ENCODE data around the gene SPRY4. TPM values are rescaled to one million over a fixed set of nuclear protein-coding genes. Genes with fewer than 3 reads are reported as not detected.

SPRY4 gene
- polyA plus RNA-seq, 2 of the 4 experiments (the other 2 are of a cell fraction), result 3.4 to 5.7 TPM

DNA sequence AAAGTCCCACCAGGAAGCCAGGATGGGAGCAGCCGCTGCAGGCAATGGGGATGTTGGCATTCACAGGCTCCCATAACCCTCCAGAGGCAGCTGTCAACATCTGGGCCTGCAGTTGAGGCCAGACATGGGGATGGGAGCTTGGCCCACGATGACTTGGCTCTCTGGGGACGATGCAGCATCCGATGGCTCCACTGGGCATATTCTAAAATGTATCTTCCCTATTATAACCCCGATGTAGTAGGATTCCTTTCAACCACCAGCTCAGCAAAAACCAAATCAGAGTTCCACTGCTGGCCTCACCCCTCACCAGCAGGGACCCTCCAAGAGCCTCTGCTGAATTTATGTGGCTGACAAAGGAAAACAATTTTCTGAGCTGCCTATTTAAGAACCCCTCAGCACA, 7.1 kb downstream of the SPRY4 start:
- ATAC-seq, result no peak
- Histone ChIP-seq H3K9me3 (no peaks in the 10 kb centered on the region), H3K4me2 (no peak overlapping the region), H3K4me1 (peaks cover 29% of the 10 kb centered on the region), H3K4me3 (no peak overlapping the region), H3K27ac (no peak overlapping the region)
- DNase-seq (ENCODE audit: low read depth in 1 of 2, low spot score in 1 of 2), result no peak
- 86% methylated on average over 5 of the region's 5 CpGs for WGBS (ENCODE audit: missing lambda C conversion rate)
- no peak for FAIRE-seq
- ChIA-PET POLR2A (no interaction called here), CTCF (interaction anchor here (0.9 to 1.5 kb wide), 2 partner anchors 230 to 232 kb away, joined by 4 to 5 read pairs; no protein-coding TSS in a partner anchor)
- TF ChIP-seq RAD21 (conservative IDR thresholded peaks at IDR 0.05 in 1 of 2, IDR thresholded peaks at IDR 0.05 in 1 of 2) (peak in 1 of 2 experiments; percentile 12; a peak in 1 of 5 replicates), MAFK (IDR thresholded peaks at IDR 0.05; ENCODE audit: partially characterized antibody) (peak; percentile 22), PHF8 (IDR thresholded peaks at IDR 0.05; ENCODE audit: borderline replicate concordance, low read depth) (no peak)

DNA sequence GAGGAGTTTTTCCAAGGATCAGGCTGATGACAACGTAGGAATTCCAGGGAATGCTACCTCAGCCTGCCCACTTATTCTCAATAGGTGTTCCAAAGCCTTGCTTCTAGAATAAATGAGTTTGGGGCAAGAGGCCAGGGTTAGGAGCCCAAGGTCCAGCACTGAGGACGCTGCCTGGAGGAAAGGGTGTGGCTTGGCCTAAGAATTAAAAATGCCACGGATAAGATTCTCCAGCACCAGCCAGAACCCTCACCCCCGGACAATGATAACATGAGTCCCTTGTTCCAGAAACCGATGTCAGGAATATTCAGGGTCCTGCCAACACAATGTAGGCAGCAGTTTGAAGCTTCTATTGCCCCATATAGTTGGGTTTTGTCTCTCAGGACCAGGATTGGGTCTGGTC, 7.6 kb downstream of the SPRY4 start:
- Histone ChIP-seq H3K4me3 (no peak overlapping the region), H3K4me2 (no peak overlapping the region), H3K4me1 (peaks cover 24% of the 10 kb centered on the region), H3K27ac (no peak overlapping the region), H3K9me3 (no peaks in the 10 kb centered on the region)
- ChIA-PET CTCF (interaction anchor here (0.9 to 1.5 kb wide), 2 partner anchors 231 to 232 kb away, joined by 4 to 5 read pairs; no protein-coding TSS in a partner anchor), POLR2A (no interaction called here)
- DNase-seq (ENCODE audit: low read depth in 1 of 2, low spot score in 1 of 2), result no peak
- TF ChIP-seq EHMT2 (IDR thresholded peaks at IDR 0.05; ENCODE audit: low read depth), result no peak
- TF ChIP-seq, protein P1, sequence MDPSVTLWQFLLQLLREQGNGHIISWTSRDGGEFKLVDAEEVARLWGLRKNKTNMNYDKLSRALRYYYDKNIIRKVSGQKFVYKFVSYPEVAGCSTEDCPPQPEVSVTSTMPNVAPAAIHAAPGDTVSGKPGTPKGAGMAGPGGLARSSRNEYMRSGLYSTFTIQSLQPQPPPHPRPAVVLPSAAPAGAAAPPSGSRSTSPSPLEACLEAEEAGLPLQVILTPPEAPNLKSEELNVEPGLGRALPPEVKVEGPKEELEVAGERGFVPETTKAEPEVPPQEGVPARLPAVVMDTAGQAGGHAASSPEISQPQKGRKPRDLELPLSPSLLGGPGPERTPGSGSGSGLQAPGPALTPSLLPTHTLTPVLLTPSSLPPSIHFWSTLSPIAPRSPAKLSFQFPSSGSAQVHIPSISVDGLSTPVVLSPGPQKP (IDR thresholded peaks at IDR 0.05; ENCODE audit: low read depth, low read length), result no peak
- TF ChIP-seq JUNB (IDR thresholded peaks at IDR 0.05), result no peak
- TF ChIP-seq HOXB5 (CRISPR knock-in tag; IDR thresholded peaks at IDR 0.05), result no peak
- no peak for TF ChIP-seq NR3C1 (IDR thresholded peaks at IDR 0.05)
- no peak for ATAC-seq
- FAIRE-seq, result no peak
- WGBS (ENCODE audit: missing lambda C conversion rate), result 86% methylated on average over 5 of the region's 5 CpGs

DNA sequence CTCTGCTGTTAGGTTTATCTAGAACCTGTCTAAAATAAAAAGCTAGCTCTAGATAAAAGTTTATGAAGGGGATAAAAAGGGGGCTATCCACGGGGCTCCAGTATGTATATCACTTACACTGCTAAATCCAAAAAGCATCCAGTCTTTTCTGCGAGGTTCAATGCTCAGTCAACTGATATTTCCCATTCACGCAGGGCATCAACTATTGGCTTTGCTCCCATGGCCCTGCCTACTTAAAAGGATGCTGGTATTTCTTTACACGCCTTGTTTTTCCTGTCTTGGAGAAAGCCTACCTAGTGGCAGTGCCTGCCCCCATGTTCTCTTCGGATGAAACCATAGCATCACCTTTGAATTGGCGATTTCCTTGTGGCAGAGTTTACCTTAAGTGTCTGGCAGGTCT, 8.1 kb downstream of the SPRY4 start:
- ChIA-PET CTCF (interaction anchor here (1.5 to 2.0 kb wide), 2 partner anchors 8 to 231 kb away, joined by 4 to 5 read pairs; partner anchors contain the start of gene SPRY4), POLR2A (no interaction called here)
- H3K4me2 ChIP-seq, result no peak overlapping the region
- H3K9me3 ChIP-seq, result no peaks in the 10 kb centered on the region
- no peak overlapping the region for H3K4me3 ChIP-seq
- DNase-seq (ENCODE audit: low read depth in 1 of 2, low spot score in 1 of 2) (no peak), FAIRE-seq (no peak), ATAC-seq (no peak)
- no peak for TF ChIP-seq MAZ (IDR thresholded peaks at IDR 0.05; ENCODE audit: borderline replicate concordance, low read depth, low read length)
- no peak for TF ChIP-seq CBX8 (IDR thresholded peaks at IDR 0.05)
- H3K27ac ChIP-seq, result no peak overlapping the region
- 88% methylated on average over 6 of the region's 6 CpGs for WGBS (ENCODE audit: missing lambda C conversion rate)
- H3K4me1 ChIP-seq, result peaks cover 23% of the 10 kb centered on the region

DNA sequence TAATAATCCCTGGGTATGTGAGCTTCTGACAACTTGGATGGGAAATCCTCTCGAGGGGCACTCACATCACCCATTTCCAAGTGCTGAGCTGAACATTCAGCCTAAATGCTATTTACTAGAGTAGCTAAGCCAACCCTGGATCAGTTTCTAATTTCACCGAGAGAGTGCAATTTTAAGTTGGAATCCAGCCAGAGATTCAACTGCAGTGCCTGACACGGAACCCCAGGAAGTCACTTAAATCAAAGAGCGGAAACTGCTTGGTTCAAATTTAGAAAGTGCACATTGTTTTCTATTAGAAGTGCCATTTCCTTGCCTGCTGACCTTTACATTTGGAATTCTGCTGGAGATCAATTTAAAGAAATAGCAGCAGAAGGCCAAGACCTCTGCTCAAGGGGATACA, 8.8 kb downstream of the SPRY4 start:
- ChIA-PET POLR2A (interaction anchor here (1.1 kb wide), 1 partner anchor 9 kb away, joined by 3 read pairs; the partner anchor contains the start of gene SPRY4), CTCF (interaction anchor here (2.0 kb wide), 1 partner anchor 9 kb away, joined by 4 read pairs; the partner anchor contains the start of gene SPRY4)
- DNase-seq (ENCODE audit: low read depth in 1 of 2, low spot score in 1 of 2) (no peak), FAIRE-seq (no peak), ATAC-seq (no peak)
- no peak overlapping the region for H3K27ac ChIP-seq
- WGBS (ENCODE audit: missing lambda C conversion rate), result 90% methylated on average over 4 of the region's 4 CpGs
- H3K4me3 ChIP-seq, result no peak overlapping the region
- peaks cover 17% of the 10 kb centered on the region for H3K4me1 ChIP-seq
- TF ChIP-seq NR3C1 (IDR thresholded peaks at IDR 0.05), result no peak
- no peak for TF ChIP-seq NPAS2 (CRISPR knock-in tag; IDR thresholded peaks at IDR 0.05; ENCODE audit: borderline replicate concordance)
- no peak for TF ChIP-seq ZNF302 (CRISPR knock-in tag; IDR thresholded peaks at IDR 0.05)
- no peak for TF ChIP-seq RFX5 (IDR thresholded peaks at IDR 0.05)
- TF ChIP-seq, protein P2, sequence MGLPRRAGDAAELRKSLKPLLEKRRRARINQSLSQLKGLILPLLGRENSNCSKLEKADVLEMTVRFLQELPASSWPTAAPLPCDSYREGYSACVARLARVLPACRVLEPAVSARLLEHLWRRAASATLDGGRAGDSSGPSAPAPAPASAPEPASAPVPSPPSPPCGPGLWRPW (IDR thresholded peaks at IDR 0.05), result no peak
- no peak for TF ChIP-seq RARB (CRISPR knock-in tag; IDR thresholded peaks at IDR 0.05)
- TF ChIP-seq KDM1A (IDR thresholded peaks at IDR 0.05; ENCODE audit: low read depth), result no peak
- no peak for TF ChIP-seq RCOR1 (IDR thresholded peaks at IDR 0.05; ENCODE audit: low read depth, low read length)
- TF ChIP-seq FOSL2 (IDR thresholded peaks at IDR 0.05), result no peak
- TF ChIP-seq FOSL2 (CRISPR knock-in tag; IDR thresholded peaks at IDR 0.05), result no peak
- TF ChIP-seq SREBF2 (IDR thresholded peaks at IDR 0.05), result no peak
- no peak for TF ChIP-seq NFE2L2 (conservative IDR thresholded peaks at IDR 0.05; ENCODE audit: low read length)
- no peak for TF ChIP-seq PHF8 (IDR thresholded peaks at IDR 0.05; ENCODE audit: borderline replicate concordance, low read depth)
- TF ChIP-seq, protein P3, sequence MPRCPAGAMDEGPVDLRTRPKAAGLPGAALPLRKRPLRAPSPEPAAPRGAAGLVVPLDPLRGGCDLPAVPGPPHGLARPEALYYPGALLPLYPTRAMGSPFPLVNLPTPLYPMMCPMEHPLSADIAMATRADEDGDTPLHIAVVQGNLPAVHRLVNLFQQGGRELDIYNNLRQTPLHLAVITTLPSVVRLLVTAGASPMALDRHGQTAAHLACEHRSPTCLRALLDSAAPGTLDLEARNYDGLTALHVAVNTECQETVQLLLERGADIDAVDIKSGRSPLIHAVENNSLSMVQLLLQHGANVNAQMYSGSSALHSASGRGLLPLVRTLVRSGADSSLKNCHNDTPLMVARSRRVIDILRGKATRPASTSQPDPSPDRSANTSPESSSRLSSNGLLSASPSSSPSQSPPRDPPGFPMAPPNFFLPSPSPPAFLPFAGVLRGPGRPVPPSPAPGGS (IDR thresholded peaks at IDR 0.05), result no peak
- TF ChIP-seq RAD21 (conservative IDR thresholded peaks at IDR 0.05 in 1 of 2, IDR thresholded peaks at IDR 0.05 in 1 of 2), result no peak
- TF ChIP-seq ZC3H11A (IDR thresholded peaks at IDR 0.05), result no peak
- TF ChIP-seq MAFK (IDR thresholded peaks at IDR 0.05; ENCODE audit: partially characterized antibody), result no peak
- TF ChIP-seq ZSCAN20 (CRISPR knock-in tag; IDR thresholded peaks at IDR 0.05), result no peak
- TF ChIP-seq ZFP36 (IDR thresholded peaks at IDR 0.05; ENCODE audit: borderline replicate concordance, partially characterized antibody), result no peak
- no peak for TF ChIP-seq CEBPB (IDR thresholded peaks at IDR 0.05)
- H3K4me2 ChIP-seq, result no peak overlapping the region
- no peaks in the 10 kb centered on the region for H3K9me3 ChIP-seq

Measured in A549 (cell line).